MCF 10A (cell line): ENCODE results near the gene PCTP. TPM values are rescaled to one million over a fixed set of nuclear protein-coding genes. Genes with fewer than 3 reads are reported as not detected.
A peak's percentile ranks its signal among the peaks of the same experiment; 100 is the strongest.

ENCODE experiments used
- BruUV-seq: library from RNA; stranded (reverse); fragments of 400-500 nt; replicated peaks from 2 replicates; lab custom pipeline; 2021; lab: Mats Ljungman, UMichigan
- CTCF ChIA-PET: fragments of 300-600 bp; sonication (Branson Sonifier 250); formaldehyde crosslinking; extraction: SDS; loops from one replicate; lab custom pipeline; 2021; ENCODE audit warnings: antibody characterized with exemption, inconsistent platforms; lab: Yijun Ruan, JAX
- POLR2A ChIA-PET: fragments of 300-600, 350-650 bp; sonication (Branson Sonifier 250); formaldehyde crosslinking; extraction: SDS; loops from one replicate; lab custom pipeline; 2020; ENCODE audit warnings: antibody characterized with exemption, inconsistent platforms; lab: Yijun Ruan, JAX
- DNase-seq: peaks from one replicate; pipeline ENCODE4 v3.0.0-alpha.2; 2018; ENCODE audit not compliant: unreplicated experiment
- H3K27ac Mint-ChIP-seq: one replicate; pipeline ENCODE4 v1.8.0; 2022; ENCODE audit warnings: mild to moderate bottlenecking, low read depth, mixed read lengths; ENCODE audit not compliant: unreplicated experiment
- H3K27me3 Mint-ChIP-seq: one replicate; pipeline ENCODE4 v1.8.0; 2022; ENCODE audit warnings: mixed read lengths; ENCODE audit not compliant: insufficient read depth, unreplicated experiment
- H3K36me3 Mint-ChIP-seq: one replicate; pipeline ENCODE4 v1.8.0; 2022; ENCODE audit warnings: mild to moderate bottlenecking, moderate library complexity, mixed read lengths; ENCODE audit not compliant: insufficient read depth, unreplicated experiment
- H3K4me1 Mint-ChIP-seq: one replicate; pipeline ENCODE4 v1.8.0; 2022; ENCODE audit warnings: mixed read lengths; ENCODE audit not compliant: insufficient read depth, unreplicated experiment
- H3K4me3 Mint-ChIP-seq: one replicate; pipeline ENCODE4 v1.8.0; 2022; ENCODE audit warnings: mild to moderate bottlenecking, moderate library complexity, mixed read lengths; ENCODE audit not compliant: unreplicated experiment
- H3K9me3 Mint-ChIP-seq: one replicate; pipeline ENCODE4 v1.8.0; 2022; ENCODE audit warnings: mixed read lengths; ENCODE audit not compliant: unreplicated experiment
- intact Hi-C: fragments of 100-400 bp; cut with micrococcal nuclease; formaldehyde crosslinking; loops from 2 replicates; pipeline ENCODE4 v1.14.1; 2022
- total RNA-seq: library from RNA; stranded (reverse); gene quantifications from 2 replicates; pipeline ENCODE4 v1.2.3, GENCODE V29; 2022
- TF ChIP-seq, protein P1 (sequence below): fragments of 200-600 bp; IDR thresholded peaks from one replicate; pipeline ENCODE4 v1.8.0; 2022; ENCODE audit warnings: antibody characterized with exemption, mild to moderate bottlenecking; ENCODE audit not compliant: unreplicated experiment

PCTP gene
- total RNA-seq, 1 experiment from 2014 or later, result 10.2 TPM

DNA sequence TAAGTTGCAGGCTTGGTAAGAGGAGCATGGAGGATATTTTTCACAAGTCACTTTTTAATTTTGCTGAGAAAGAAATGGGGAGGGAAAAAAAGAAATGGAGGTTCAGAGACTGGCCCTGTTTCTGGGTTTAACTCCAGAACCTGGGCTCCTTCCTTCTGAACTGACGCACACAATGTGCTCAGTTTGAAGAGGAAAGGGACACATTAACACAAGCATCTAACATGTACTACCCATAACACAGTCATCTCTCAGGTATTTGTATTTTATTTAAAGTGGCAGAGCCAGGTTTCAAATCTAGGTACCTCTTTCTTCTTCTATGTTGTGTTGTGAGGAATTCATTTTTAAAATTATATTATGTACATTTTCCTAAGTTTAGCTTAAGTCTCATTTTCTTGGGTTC, 22.9 kb upstream of the PCTP start:
- DNase-seq, result no peak
- peaks cover 74% of the 10 kb centered on the region for H3K4me1 Mint-ChIP-seq
- intact Hi-C loops, result no loop called here
- peaks cover 4% of the 10 kb centered on the region for H3K36me3 Mint-ChIP-seq
- no TSS peak for BruUV-seq
- TF ChIP-seq, protein P1, sequence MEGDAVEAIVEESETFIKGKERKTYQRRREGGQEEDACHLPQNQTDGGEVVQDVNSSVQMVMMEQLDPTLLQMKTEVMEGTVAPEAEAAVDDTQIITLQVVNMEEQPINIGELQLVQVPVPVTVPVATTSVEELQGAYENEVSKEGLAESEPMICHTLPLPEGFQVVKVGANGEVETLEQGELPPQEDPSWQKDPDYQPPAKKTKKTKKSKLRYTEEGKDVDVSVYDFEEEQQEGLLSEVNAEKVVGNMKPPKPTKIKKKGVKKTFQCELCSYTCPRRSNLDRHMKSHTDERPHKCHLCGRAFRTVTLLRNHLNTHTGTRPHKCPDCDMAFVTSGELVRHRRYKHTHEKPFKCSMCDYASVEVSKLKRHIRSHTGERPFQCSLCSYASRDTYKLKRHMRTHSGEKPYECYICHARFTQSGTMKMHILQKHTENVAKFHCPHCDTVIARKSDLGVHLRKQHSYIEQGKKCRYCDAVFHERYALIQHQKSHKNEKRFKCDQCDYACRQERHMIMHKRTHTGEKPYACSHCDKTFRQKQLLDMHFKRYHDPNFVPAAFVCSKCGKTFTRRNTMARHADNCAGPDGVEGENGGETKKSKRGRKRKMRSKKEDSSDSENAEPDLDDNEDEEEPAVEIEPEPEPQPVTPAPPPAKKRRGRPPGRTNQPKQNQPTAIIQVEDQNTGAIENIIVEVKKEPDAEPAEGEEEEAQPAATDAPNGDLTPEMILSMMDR, result no peak
- peak overlapping the region; percentile 63 for H3K4me3 Mint-ChIP-seq
- ChIA-PET CTCF (interaction anchor here (1.6 to 2.8 kb wide), 5 partner anchors 10 to 202 kb away, joined by 4 to 11 read pairs (median 6); no protein-coding TSS in a partner anchor), POLR2A (no interaction called here)
- H3K9me3 Mint-ChIP-seq, result no peaks in the 10 kb centered on the region
- no peaks in the 10 kb centered on the region for H3K27me3 Mint-ChIP-seq
- H3K27ac Mint-ChIP-seq, result peak overlapping the region; percentile 93

DNA sequence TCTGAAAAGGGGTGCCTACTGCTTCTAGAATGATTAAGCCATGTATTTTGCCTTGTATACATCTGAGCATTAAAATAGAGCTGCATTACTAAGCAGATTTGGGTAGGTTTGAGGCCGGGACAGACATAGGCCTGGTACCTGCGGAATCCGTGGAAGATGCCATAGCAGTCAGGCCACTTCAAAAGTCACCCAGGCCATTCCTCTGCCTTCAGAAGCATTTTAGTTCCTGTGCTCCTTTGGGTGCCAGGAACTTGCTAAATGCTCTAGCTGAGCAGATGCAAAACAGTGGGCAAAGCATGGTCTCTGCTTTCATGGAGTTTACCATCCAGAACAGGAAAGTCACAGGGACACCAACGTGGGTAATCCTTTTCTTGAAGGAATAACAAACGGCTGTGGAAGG, 22.5 kb upstream of the PCTP start:
- intact Hi-C loops, result no loop called here

DNA sequence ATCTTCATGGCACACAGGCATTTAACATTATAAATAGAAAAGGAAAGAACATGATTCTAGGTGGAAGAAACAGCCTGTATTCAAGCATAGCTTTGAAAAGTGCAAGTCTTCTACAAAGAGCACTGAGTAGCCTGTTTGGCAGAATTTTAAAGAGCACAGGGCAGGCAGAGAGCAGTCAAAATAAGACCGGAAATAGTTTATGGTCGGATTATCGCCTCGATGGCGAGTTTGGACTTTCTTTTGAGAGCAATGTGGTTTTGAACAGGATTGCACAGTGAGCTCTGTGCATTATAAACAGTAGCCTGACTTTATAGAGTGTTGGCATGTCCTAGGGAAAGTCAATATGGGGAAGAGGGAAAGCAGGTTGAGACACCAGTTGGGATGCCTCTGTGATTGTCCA, 22.0 kb upstream of the PCTP start:
- TF ChIP-seq, protein P1, result no peak
- CTCF ChIA-PET, result interaction anchor here (1.4 to 2.8 kb wide), 6 partner anchors 11 to 203 kb away, joined by 3 to 11 read pairs (median 5); no protein-coding TSS in a partner anchor
- Mint-ChIP-seq H3K9me3 (no peaks in the 10 kb centered on the region), H3K36me3 (peaks cover 5% of the 10 kb centered on the region), H3K4me3 (no peak overlapping the region), H3K27me3 (no peaks in the 10 kb centered on the region), H3K4me1 (peaks cover 78% of the 10 kb centered on the region), H3K27ac (peak overlapping the region; percentile 93)
- no TSS peak for BruUV-seq
- intact Hi-C loops, result no loop called here
- POLR2A ChIA-PET, result no interaction called here
- DNase-seq, result no peak

More for the DNA sequence above, 22.5 kb upstream of the PCTP start:
- POLR2A ChIA-PET, result no interaction called here
- Mint-ChIP-seq H3K36me3 (peaks cover 5% of the 10 kb centered on the region), H3K4me1 (peaks cover 74% of the 10 kb centered on the region), H3K27ac (peak overlapping the region; percentile 93), H3K27me3 (no peaks in the 10 kb centered on the region), H3K9me3 (no peaks in the 10 kb centered on the region), H3K4me3 (no peak overlapping the region)
- TF ChIP-seq, protein P1, result no peak
- DNase-seq, result no peak
- CTCF ChIA-PET, result interaction anchor here (1.4 to 2.8 kb wide), 6 partner anchors 10 to 202 kb away, joined by 3 to 11 read pairs (median 5); no protein-coding TSS in a partner anchor
- BruUV-seq, result no TSS peak

DNA sequence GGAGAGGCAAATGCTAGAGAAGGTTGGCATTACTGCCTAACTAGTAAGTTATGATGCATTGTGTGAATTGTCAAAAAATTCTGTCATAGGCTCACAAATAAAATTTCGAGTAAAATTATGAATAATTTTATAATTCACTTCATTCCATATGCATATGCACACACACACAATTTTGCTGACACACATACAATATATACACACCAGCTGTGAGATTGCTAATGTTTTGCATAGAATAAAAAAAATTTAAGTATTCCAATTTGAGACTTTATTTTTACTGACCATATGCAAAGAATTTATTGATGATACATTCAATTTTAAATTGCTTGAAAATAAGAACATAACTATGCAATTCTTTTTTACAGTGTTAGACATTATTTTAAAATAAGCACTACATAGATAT, 21.4 kb upstream of the PCTP start:
- Mint-ChIP-seq H3K36me3 (peaks cover 5% of the 10 kb centered on the region), H3K27ac (peak overlapping the region; percentile 93), H3K4me1 (peaks cover 84% of the 10 kb centered on the region), H3K27me3 (no peaks in the 10 kb centered on the region), H3K4me3 (no peak overlapping the region), H3K9me3 (no peaks in the 10 kb centered on the region)
- TF ChIP-seq, protein P1, result no peak
- ChIA-PET CTCF (interaction anchor here (1.4 to 1.7 kb wide), 2 partner anchors 11 to 13 kb away, joined by 3 to 9 read pairs; no protein-coding TSS in a partner anchor), POLR2A (no interaction called here)
- intact Hi-C loops, result no loop called here
- DNase-seq, result no peak
- no TSS peak for BruUV-seq
